Measurements from ENCODE around the gene AMFR.
A peak's percentile ranks its signal among the peaks of the same experiment; 100 is the strongest.
"Not testable (repeated sequence)": the region's sequence is repeated elsewhere in the genome, so short reads cannot be mapped to it uniquely, and the experiment has no call there.

The AMFR gene

DNA sequence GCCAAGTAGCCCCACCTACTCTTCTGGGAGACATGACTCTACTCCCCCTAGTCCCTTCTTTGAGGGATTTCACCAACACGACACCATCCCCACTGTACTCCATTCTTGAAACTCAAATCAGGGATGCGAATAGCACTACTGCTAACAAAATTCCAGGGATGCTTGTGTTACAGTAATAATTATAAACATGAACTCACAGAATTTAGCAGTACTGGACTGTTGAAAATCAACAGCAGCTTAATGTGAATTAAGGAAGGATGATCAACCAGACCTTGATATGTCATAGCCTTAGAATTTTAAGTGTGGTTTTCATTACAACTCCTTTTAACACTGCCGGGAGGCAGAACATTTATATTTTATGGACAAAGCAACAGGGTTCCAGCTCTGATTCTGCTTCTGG is 37.9 kb downstream of the AMFR start:
- DNase-seq = no peak

DNA sequence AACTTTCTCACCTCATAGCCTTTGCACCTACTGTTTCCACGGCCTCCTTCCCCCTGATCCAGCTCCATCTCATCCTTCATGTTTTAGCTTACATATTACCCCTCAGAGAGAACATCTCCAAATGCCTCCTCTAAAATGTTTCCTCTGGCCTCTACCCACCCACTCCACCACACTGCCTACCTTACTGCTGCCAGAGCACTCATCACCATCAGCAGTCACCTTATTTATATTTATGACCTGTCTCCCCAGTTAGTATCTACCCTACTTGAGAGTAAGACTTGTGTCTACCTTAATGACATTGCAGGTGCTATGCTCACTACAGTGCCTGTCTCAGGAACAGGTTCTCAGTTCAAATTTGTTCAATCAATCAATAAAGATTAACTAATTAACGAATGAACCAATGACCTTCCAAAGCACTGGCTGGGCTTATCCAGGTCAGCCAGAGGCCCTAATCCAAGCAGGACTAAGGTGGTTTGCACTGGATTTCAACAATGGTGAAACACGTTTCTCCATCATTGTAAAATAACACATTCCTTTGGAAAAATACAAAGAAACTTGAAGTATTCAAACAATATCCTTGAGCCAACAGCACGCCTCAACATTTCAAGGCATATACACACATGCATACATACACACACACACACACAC is 41.1 kb downstream of the AMFR start:
- no peak for DNase-seq

DNA sequence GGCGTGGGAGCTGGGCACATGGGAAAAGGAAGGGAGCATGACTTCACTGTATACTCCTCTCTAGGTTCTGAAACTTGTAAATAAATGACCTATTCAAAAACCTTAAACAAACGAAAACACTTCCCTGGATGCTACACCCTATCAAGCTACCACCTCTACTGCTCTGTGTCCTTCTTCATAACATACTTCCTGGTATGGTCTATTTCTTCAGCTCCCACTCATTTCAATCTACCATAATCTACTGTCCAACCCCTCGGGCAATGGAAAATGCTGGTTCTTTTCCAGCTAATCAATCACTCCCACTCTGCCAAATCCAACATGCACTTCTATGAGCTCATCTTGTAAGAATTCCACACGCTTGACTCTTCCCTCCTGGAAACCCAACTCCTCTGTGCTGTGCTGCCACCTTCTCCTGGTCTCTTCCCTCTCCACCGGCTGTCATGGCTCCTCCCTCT is 42.4 kb downstream of the AMFR start:
- no peak for DNase-seq

DNA sequence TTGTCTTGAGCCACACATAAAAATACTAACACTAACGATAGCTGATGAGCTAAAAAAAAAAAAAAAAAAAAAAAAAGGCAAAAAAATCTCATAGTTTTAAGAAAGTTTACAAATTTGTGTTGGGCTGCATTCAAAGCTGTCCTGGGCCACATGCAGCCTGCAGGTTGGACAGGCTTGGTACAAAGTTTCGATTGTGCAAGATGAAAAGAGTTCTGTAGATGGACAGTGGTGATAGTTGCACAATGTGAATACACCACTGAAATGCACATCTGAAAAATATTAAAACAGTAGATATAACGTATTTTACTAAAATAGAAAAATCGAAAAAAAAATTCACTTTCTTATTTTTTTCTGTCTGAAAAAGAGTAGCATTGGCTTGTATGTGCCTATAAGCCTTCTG is 42.9 kb downstream of the AMFR start:
- DNase-seq = no peak

DNA sequence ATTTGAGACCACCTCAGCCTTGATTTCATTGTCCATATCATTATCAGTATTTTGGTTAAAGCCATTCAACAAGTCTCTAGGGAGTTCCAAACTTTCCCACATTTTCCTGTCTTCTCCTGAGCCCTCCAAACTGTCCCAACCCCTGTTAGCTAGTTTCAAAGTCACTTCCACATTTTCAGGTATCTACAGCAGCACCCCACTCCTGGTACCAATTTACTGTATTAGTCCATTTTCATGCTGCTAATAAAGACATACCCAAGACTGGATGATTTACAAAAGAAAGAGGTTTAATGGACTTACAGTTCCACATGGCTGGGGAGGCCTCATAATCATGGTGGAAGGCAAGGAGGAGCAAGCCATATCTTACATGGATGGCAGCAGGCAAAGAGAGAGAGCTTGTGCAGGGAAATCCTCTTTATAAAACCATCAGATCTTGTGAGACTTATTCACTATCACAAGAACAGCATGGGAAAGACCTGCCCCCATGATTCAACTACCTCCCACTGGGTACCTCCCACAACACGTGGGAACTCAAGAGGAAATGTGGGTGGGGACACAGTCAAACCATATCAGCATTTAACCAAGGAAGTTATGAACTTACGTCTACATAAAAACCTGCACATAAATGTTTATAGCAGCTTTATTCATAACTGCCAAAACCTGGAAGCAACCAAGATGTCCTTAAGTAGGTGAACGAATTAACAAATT is 44.4 kb downstream of the AMFR start:
- not testable (repeated sequence) for DNase-seq

DNA sequence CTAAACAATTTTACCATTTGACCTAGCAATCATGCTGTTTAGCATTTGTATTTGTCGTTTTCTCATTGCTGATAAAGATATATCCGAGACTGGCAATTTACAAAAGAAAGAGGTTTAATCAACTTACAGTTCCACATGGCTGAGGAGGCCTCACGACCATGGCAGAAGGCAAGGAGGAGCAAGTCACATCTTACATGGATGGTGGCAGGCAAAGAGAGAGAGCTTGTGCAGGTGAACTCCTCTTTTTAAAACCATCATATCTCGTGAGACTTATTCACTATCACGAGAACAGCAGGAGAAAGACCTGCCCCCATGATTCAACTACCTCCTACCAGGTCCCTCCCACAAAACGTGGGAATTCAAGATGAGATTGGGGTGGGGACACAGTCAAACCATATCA is 46.3 kb downstream of the AMFR start:
- not testable (repeated sequence) for DNase-seq

DNA sequence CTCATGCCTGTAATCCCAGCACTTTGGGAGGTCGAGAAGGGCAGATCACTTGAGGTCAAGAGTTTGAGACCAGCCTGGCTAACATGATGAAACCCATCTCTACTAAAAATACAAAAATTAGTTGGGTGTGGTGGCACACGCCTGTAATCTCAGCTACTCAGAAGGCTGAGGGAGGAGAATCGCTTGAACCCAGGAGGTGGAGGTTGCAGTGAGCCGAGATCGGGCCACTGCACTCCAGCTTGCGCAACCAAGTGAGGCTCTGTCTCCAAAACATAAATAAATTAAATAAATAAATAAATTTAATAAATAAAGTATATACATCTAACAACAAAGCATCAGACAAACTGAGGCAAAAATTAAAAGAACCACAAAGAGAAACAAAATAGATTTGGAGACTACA is 49.6 kb downstream of the AMFR start:
- not testable (repeated sequence) for DNase-seq

DNA sequence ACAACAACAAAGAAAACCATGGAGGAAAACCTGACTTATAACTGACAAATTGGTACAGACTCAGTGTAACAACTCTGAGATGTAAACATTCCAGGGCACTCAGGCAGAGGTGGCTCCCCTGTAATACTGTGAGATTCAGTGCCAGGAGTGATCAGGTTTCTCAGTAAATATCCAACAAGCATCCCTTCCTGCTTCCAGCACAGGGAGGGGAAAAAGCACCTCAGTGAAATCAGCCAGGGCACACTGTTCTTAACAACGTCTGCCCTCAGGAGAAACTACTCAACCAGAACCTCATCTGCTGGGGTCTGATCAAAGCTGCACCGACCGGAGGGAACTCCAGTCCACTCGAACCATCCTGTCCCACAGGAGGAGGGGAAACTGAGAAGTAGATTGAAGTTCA is 52.3 kb downstream of the AMFR start:
- no peak for DNase-seq

DNA sequence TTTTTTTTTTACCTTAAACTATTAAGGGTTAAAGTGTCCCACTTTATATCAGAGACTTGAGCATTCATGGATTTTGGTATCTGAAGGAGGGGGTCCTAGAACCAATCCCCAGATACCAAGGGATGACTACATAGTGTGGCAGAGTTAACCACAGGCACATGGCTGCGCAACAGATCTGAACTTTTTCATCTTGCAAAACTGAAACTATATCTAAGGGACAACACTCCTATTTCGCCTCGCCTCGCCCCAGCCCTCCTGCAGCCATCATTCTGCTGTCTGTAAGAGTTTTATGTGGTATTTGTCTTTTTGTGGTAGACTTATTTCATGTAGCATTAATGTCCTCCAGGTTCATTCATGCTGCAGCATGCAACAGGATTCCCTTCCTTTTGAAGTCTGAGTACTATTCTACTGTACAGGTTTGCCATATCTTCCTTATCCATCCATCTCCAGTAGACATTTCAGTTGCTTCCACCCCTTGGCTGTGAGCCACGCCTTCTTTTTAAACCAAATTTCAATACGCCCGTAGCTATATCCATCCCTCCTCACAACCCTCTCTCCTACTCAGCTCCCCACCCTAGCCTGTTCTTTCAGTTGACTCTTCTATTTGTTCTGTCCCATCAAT is 53.2 kb downstream of the AMFR start:
- DNase-seq = no peak

DNA sequence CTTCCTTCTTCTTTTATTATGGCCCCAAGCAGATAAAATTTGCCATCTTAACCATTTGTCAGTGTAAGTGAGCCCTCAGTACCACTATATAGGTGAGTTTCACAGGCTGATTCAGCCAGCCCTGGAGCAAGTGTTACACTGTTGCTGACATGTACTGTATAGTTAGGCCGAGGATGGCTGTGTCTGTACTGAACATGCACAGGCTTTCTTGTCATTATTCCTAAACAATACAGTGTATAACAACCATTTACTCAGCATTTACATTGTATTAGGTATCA is 53.7 kb downstream of the AMFR start:
- DNase-seq = no peak

DNA sequence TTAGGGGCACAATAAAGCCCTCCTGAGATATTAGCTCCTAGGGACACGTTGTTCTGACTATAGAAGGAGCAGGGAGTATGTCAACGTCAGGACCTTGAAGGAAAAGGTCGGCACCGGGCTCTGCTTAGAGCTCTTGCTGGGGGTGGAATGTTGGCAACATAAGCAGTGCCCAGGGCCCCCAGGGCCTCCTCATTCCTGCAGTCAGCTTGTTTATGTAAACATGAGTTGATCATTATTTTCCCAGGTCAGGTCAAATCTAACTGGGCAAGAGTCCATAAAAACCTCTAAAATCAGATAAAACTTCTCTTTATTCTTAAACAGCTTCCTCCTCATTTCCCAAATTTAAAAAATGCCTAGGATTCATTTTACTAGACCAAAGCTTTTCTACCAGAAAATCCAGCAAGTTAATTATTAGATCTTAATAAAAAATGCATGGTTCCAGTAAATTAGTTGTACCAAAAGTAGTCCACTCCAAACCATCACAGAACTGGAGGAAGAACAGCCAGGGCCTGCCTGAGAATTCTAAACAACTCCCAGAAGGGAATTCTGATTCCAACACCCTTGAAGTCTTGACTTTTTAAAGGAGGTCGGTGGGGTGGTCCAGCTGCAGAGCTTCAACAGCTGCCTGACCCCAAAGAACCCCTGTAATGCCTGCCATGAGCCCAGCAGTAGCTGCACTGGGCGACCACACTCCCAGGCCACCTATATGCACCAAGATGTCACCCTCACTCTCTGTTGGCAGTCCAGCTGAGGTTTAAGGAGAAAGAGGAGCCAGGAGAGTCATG is 54.3 kb downstream of the AMFR start:
- DNase-seq = no peak

DNA sequence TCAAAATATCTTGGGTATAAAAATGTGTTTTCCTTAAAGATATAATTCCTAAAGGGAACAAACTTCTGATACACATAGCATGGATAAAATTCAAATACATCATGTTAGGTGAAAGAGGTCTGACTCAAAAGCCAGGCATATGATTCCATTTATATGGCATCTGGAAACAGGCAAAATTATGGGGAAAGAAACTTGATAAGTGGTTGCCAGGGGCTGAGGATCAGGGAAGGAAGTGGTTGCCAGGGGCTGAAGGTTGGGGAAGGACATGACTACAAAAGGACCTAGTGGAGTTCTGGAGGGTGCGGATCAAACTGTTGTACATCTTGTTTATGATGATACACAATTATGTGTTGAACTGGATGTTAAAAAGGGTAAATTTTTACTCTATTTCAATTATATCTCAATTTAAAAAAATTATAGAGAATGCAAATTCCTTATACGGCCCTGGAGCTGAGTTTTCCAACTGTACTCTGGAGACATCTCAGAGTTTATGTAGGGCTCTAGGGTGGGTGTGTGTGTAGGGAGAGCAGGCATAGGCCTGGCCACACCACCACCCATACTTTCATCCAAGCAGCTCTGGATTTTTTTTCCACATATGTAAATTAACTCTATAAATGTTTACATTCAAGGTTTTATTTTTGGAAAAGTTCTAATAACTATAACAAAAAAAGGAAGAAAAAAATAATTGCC is 55.0 kb downstream of the AMFR start:
- DNase-seq = no peak

DNA sequence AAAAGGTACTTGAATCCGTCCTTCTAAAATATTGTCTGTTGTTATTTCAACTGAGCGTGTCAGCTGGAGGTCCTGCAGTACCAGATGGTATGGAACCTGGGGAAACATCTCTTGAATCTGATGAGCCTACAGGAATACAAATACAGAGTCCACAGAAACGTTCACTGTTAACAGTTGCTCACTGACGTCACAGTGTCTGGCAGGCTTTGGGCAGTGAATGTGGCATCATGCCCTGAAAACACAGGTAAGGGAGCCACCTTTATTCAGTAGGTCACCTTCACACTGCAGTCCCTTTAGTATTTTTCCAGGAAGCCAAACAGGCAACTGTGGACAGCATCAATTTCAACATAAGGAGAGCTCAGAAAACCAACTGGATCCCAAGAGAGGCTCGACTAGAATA is 56.1 kb downstream of the AMFR start:
- no peak for DNase-seq

DNA sequence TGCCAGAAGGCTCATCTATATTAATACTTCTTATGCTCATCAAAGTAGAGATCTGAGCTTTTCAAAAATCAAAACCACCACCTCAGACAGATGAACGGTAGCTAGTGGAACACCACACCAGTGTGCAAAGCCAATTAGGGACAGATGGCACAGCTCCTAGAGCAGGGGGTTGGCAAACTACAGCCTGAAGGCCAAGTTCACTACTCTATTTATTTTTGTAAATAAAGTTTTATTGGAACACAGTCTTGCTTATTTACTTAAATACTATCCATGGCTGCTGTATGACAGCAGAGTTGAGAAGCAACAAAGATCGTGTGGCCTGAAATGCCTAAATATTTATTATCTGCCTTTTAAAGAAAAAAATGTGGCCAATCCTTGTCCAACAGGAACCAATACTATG is 56.8 kb downstream of the AMFR start:
- no peak for DNase-seq

DNA sequence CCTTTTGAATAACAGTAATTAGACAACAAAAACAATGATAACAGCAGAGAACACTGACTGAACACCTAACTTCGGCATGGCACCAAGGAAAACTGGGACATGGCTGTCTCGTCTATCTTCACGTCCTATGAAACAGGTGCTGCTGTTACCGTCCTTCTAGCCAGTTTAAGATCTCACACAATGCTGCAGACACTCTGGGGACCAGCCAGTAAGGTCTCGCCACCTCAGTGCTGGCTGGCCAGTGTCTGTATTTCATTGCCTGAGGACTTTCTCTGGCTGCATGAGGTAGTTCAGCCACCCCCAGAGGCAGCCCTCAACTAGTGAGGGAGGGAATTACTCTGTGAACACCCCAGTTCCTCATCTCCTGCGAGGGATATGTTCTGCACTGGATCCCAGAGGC is 57.6 kb downstream of the AMFR start:
- no peak for DNase-seq

DNA sequence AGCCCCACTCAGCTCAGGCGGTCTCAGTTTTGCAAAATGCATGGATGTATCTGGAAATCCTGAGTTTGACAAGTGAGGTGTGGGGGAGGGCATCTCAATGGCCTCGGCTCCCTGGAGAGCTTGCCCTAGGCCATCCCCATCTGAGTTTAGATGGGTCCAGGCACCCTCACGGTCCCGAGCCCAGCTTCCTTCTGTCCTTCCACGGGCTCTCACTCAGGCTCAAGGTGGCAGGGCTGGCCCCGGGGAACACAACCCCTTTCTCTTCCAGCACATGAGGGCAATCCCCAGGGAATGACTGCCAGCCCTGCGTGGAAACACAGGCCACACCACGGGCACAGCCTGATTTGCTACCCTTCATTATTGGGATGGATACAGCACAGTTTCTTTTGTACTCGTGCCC is 58.4 kb downstream of the AMFR start:
- no peak for DNase-seq

DNA sequence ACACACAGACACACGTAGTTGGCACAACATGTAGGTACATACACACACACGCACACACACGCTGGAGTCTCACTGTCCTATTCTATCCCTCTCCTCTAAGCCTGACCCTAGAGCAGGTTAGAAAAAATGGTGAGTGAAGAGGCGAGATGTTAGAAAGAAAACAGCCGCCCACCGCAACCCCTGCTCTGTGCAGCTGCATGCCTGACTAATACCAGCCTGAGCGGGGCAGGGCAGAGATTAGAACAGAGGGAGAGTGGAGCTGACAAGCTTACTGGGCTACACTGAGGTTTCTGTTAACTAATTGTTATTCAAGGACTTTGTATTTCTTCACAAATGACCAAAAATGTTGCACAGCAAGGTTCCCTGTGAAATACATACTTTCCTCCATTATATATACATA is 59.8 kb downstream of the AMFR start:
- DNase-seq = no peak

DNA sequence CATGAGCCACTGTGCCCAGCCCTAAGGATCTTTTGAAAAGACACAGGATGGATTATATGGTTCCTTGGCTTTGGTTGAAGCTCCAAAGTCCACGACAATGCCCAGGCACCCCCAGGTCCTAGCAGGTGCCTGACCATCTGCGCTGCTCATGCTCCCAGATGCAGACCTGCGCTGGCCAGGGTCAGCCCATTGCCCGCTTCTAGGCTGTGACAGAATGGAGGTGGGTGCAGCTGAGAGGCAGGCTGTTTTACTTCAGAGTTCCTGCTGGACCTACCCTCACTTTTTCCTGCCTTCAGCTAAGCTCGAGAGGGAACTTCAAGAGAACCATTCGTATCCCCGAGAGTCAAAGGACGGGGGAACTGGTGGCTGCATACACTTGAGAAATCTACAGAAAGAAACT is 60.5 kb downstream of the AMFR start:
- no peak for DNase-seq

DNA sequence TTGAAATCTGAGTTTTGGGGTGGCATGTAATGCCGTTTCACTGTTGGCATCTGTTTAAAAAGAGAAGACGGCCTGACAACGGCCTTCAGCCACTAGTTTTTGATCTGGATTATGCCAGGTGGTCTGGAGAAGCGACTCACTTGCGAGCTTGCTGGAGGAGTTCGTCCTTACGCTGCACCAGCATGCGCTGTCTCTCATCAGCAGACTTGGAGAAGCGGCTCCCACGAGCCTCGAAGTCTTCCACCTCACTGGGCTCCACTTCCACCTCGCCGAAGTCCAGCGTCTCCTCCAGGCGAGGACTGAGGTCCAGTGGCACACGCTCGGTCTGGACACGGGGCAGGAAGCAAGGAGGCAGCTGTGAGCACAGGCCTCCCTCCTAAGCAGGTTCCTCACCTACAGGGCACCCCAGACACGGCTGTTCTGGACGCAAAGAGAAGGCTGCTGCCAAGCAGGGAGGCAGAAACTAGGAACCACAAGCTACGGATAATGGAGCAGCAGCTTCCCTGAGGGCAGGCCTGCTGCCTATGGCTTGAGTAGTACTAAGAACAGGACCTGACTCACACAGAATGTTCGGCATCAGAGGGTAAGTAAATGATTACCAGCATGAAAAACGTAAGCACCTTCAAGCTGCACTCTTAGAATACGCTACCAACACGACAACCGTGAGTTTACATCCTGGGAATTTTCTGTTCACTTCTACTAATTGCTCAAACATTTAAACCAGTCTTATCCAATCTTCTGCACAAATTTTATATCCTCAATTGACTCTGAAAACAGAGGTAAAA is 61.4 kb downstream of the AMFR start:
- no peak for DNase-seq

DNA sequence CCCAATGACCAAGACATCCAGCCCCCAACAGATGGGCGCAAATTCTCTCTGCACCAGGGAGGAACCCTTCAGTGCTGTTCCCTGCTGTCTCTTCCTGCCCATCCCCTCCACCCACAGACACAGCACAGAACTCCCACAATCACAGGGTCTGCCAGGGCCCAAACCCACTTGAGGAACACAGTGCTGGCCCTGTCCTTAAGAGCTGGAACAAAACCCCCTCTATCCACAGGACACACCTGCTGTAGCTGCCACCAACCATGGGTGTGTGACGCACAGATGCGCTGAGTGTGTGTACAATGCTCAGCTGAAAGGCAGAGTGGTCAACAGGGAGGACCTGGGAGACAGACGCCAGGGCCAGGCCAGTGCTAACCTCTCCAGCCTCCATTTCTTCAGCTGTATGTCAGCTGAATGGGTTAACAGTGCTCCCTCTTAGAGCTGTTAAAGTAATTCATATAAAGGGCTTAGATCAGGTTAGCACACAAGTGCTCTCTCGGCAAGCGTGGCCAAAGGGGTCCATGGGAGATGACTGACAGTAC is 62.1 kb downstream of the AMFR start:
- DNase-seq = no peak

DNA sequence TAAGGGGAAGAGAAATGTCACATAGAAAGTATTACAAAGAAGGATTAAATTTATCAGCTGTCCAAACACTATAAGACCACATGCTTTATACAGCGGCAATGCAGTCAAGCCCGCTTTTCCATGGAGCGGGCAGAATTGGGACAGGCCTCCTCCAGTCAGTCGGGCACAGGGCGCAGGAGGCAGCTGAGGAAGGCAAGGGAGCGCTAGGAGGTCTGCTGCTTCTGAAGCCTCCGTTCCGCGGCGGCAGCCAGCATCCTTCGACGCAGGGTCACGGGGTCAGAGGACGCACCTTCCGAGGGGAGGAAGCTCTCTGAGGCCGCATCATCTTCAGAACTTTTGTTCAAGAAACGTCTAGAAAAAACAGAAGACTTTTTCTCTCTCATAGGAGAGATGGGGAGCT is 62.6 kb downstream of the AMFR start:
- DNase-seq = peak; percentile 35

DNA sequence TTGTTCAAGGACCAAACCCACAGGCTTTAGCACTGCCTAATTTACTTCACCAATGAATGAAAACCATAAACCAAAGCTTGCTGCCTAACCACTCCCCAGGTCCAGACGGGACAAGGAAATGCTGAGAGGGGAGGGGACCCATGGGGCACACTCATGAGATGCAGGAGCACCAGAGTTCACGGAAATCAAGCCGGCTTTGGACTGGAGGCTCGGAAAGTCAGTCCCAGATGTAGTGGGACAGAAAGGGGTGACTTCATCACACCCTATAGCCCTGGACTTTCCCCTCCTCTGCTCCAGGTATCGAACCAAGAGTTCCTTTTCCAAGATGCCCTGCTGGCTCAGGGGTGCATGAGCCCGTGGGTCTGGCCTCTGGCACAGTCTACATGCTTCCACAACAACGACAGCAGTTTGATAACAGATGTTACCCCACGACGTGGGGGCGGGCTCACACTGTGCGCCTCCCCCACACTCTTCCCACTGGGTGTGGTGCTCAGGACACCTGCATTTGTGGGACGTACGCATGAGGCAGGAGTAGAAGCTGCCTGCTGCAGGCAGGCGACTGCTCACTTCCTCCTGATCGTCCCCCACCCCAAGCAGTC is 63.2 kb downstream of the AMFR start:
- DNase-seq = no peak
